Skeletal muscle satellite cell (primary cell): ENCODE measurements around the gene ACR. TPM values are rescaled to one million over a fixed set of nuclear protein-coding genes. Genes with fewer than 3 reads are reported as not detected.
A peak's percentile ranks its signal among the peaks of the same experiment; 100 is the strongest.

ENCODE experiments used
- H3K27me3 ChIP-seq: 2 replicates; pipeline ENCODE4 v1.7.0; 2013; ENCODE audit warnings: low read length; ENCODE audit not compliant: control insufficient read depth, insufficient read depth
- H3K36me3 ChIP-seq: 2 replicates; pipeline ENCODE4 v1.7.0; 2013; ENCODE audit warnings: mild to moderate bottlenecking, control low read depth, low read length; ENCODE audit not compliant: insufficient read depth
- H3K4me1 ChIP-seq: 2 replicates; pipeline ENCODE4 v1.7.0; 2013; ENCODE audit warnings: low read length; ENCODE audit not compliant: control insufficient read depth, insufficient read depth
- H3K4me2 ChIP-seq: 2 replicates; pipeline ENCODE4 v1.7.0; 2013; ENCODE audit warnings: mild to moderate bottlenecking, low read length
- H3K4me3 ChIP-seq: 2 replicates; pipeline ENCODE4 v1.7.0; 2013; ENCODE audit warnings: low read length
- H3K9ac ChIP-seq: 2 replicates; pipeline ENCODE4 v1.7.0; 2013; ENCODE audit warnings: mild to moderate bottlenecking, low read depth, low read length, moderate library complexity
- H3K9me3 ChIP-seq: replicated peaks from 2 replicates; pipeline ENCODE4 v1.7.0; 2013; ENCODE audit warnings: mild to moderate bottlenecking, control low read depth, low read length
- total RNA-seq: library from RNA; depleted of rRNA; stranded (reverse); fragments of >200 nt; gene quantifications from 2 replicates; pipeline ENCODE4 v1.2.3, GENCODE V29; 2012; rRNA removed

Gene ACR
- total RNA-seq: not detected in 2 replicates

DNA sequence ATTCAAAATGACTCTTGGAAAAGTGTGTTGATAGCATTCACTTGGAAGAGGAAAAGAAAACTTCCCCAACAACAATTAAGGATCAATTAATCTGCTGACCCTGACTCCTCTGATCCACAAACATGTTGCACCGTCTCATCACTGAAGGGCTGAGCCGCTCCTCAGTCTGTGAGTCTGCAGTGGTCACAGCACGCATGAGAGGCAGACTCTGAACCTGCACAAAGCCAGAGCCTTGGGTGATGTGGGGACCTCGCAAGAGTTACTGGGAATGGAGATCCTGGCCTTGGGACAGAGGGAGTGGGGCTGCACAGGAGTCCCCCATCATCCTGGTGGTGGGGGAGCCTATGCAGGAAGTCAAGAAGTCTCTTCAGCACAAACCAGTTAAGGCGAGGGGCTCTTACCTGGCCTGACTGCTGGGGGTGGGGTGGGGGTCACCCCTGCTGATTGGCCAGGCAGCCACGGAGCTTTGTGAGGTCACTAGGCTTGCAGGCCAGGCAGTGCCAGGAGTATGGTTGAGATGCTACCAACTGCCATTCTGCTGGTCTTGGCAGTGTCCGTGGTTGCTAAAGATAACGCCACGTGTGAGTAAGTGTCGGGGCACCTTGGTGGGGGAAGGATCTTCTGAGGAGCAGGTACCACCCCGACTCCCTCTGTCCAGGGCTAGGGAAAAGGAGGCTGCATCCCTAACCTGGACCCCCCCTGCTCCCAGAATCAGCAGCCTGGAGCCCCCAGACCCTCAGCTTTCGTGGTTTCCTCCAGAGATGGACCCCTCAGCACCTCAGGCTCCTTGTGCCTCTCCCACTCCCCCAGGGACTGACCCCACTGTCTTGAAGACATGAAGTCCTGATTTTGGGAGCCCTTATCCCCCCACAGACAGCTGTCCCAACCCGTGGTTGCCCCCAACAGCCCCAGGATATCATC is at the start of gene ACR:
TSS of gene ACR (plus strand) at position 477 of the 921 bp plus-strand sequence. CDS start at position 509, 32 bp downstream.
- H3K4me1 ChIP-seq: peaks cover 6% of the 10 kb centered on the region
- H3K36me3 ChIP-seq: no peaks in the 10 kb centered on the region
- H3K9ac ChIP-seq: no peak within 1 kb of the TSS
- H3K27me3 ChIP-seq: peaks cover 53% of the 10 kb centered on the region
- H3K4me2 ChIP-seq: no peak within 1 kb of the TSS
- no peaks in the 10 kb centered on the region for H3K9me3 ChIP-seq
- no peak within 1 kb of the TSS for H3K4me3 ChIP-seq

DNA sequence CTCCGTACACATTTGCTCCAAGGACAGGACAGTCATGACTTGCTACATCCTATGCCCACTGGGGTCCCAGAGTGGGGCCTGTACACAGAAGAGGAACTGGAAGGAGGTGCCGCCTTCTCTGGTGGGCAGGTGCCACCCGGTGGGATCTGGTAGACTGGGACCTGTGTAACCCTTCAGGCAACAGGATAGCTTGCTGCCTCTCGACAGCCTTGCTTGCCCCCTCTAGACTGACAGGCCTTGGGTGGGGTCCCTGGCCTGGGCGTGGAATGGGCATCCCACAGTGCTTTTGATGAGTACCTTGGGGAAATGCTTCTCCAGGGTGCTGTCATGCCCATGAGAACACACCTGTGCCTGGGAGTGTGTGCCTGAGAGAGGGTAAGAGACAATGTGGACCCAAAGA is 49.6 kb upstream of the ACR start:
- Histone ChIP-seq H3K9me3 (no peaks in the 10 kb centered on the region), H3K4me3 (no peak overlapping the region), H3K27me3 (peaks cover 12% of the 10 kb centered on the region), H3K9ac (no peak overlapping the region), H3K4me2 (no peak overlapping the region), H3K4me1 (peaks cover 3% of the 10 kb centered on the region), H3K36me3 (no peaks in the 10 kb centered on the region)

GRCh38 chr22:50691521-50691920 is 46.5 kb upstream of the ACR start:
- H3K36me3 ChIP-seq: no peaks in the 10 kb centered on the region

DNA sequence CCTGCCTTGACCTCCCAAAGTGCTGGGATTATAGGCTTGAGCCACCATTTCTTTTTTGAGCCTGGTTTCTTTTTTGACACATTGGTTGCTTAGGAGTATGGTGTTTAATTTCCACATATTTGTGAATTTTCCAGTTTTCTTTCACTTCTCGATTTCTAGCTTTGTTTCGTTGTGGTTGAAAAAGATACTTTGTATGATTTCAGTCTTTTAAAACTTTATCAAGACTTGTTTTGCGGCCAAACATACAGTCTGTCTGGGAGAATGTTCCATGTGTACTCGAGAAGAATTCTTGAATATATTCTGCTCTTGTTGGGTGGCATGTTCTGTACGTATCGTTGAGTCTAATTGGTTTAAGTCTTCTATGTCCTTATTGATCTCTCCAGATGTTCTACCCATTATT is 44.5 kb upstream of the ACR start:
- H3K4me2 ChIP-seq: no peak overlapping the region
- peaks cover 7% of the 10 kb centered on the region for H3K27me3 ChIP-seq
- H3K36me3 ChIP-seq: no peaks in the 10 kb centered on the region
- H3K9ac ChIP-seq: no peak overlapping the region
- no peak overlapping the region for H3K4me3 ChIP-seq
- peaks cover 11% of the 10 kb centered on the region for H3K4me1 ChIP-seq
- no peaks in the 10 kb centered on the region for H3K9me3 ChIP-seq

More at GRCh38 chr22:50691521-50691920, 46.5 kb upstream of the ACR start:
- Histone ChIP-seq H3K9ac (no peak overlapping the region), H3K4me2 (no peak overlapping the region), H3K4me1 (peaks cover under 1% of the 10 kb centered on the region), H3K27me3 (peaks cover 12% of the 10 kb centered on the region), H3K4me3 (no peak overlapping the region), H3K9me3 (no peaks in the 10 kb centered on the region)

- H3K4me3 ChIP-seq: no peak overlapping the region
- H3K4me2 ChIP-seq: no peak overlapping the region
- H3K9me3 ChIP-seq: no peaks in the 10 kb centered on the region
- H3K4me1 ChIP-seq: peaks cover 11% of the 10 kb centered on the region
- H3K27me3 ChIP-seq: peaks cover 7% of the 10 kb centered on the region
- H3K9ac ChIP-seq: no peak overlapping the region
- no peaks in the 10 kb centered on the region for H3K36me3 ChIP-seq
These were observed 43.9 kb upstream of the ACR start for GRCh38 chr22:50694099-50694605.

DNA sequence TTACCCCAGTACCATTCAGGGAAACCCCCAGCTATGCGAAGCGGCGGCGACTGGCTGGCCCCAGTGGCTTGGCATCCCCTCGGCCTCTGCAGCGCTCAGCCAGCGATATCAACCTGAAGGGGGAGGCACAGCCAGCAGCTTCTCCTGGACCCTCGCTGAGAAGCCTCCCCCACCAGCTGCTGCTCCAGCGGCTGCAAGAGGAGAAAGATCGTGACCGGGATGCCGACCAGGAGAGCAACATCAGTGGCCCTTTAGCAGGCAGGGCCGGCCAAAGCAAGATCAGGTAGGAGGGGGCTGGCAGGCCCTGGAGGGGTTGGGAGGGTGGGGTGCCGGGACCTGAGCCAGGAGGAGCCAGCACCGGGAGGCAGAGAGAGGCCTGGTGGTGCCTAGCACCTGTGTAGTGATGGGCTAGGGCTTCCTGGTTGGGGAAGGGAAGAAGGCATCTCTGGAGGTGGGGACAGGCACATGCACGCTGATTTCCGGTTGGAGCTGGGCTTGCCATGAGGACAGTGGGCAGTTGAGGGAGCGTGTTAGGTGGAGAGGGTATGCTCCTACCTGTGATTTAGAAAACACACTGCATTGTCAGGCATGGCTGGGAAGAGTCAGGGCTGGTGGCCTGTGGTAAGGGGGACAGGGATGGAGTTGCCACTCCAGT is 43.1 kb upstream of the ACR start:
- H3K4me3 ChIP-seq: no peak overlapping the region
- no peaks in the 10 kb centered on the region for H3K9me3 ChIP-seq
- H3K27me3 ChIP-seq: peaks cover 7% of the 10 kb centered on the region
- peaks cover 11% of the 10 kb centered on the region for H3K4me1 ChIP-seq
- H3K9ac ChIP-seq: no peak overlapping the region
- no peak overlapping the region for H3K4me2 ChIP-seq
- no peaks in the 10 kb centered on the region for H3K36me3 ChIP-seq

DNA sequence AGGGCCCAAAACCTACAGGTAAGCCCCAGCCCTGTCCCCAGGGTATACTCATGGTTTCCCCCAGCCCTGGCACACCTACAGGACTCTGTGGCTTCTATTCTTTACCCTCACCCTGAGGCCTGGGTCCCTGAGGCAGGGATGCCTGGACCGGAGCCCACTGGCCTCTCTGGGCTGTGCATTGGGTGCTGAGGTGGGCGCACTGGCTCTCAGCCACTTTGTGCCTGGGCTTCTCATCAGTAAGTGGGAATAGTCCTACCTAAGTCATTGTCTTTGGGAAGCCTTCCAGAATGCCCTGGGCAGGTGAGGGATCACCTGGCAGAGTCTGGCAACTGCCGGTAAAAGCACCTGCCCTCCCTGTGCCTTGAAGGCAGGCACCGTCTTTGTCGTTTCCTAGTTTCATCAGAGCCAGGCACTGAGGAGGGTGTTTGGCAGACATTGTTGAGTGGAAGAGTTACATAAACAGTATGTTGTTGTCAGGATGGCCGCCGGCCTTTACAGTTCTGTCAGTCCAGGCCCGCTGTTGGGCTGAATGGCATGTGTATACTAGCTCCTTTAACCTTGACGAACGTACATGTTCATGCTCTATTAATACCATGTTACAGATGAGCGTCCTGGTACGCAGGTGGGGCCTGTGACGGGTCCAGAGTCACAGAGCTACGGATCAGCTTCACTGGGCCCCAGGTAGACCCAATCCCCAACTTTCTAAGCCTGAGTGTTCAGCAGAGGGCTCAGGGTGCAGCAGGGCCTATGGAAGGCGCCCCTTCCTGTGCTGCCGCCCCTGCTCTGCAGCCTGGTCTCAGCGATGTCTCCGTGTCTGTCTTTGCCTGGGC is 42.4 kb upstream of the ACR start:
- H3K9ac ChIP-seq: no peak overlapping the region
- H3K4me2 ChIP-seq: no peak overlapping the region
- no peaks in the 10 kb centered on the region for H3K36me3 ChIP-seq
- H3K27me3 ChIP-seq: peaks cover 7% of the 10 kb centered on the region
- no peak overlapping the region for H3K4me3 ChIP-seq
- no peaks in the 10 kb centered on the region for H3K9me3 ChIP-seq
- H3K4me1 ChIP-seq: peaks cover 11% of the 10 kb centered on the region

DNA sequence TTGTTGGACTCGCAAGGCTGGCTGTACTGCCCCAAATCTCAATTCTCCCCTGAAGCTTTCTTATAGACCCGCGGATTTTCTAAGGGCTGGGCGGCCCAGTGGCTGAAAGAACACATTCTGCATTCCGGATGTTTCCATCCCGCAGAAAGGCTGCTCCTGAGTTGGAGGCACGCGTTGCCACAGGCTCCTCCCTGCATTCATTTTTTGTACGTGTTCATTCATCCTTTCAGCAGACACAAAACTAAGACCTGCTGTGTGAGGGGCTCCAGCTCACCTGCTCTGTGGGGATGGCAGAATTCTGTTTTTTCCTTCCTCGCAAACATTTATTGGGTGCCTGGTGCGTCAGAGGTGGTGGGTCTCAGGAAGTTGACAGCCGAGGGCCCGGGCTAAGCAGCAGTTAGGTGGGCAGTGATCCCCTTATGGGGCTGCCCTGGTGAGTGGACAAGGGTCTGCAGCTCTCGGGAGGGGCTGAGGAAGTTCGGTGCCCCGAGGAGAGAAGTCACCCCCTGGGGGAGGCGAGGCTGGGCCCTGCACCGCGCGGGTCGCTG is 41.7 kb upstream of the ACR start:
- H3K9ac ChIP-seq: no peak overlapping the region
- no peaks in the 10 kb centered on the region for H3K36me3 ChIP-seq
- peaks cover 11% of the 10 kb centered on the region for H3K4me1 ChIP-seq
- peaks cover 7% of the 10 kb centered on the region for H3K27me3 ChIP-seq
- no peaks in the 10 kb centered on the region for H3K9me3 ChIP-seq
- peak overlapping the region; percentile 54 for H3K4me3 ChIP-seq
- H3K4me2 ChIP-seq: peak overlapping the region; percentile 81

DNA sequence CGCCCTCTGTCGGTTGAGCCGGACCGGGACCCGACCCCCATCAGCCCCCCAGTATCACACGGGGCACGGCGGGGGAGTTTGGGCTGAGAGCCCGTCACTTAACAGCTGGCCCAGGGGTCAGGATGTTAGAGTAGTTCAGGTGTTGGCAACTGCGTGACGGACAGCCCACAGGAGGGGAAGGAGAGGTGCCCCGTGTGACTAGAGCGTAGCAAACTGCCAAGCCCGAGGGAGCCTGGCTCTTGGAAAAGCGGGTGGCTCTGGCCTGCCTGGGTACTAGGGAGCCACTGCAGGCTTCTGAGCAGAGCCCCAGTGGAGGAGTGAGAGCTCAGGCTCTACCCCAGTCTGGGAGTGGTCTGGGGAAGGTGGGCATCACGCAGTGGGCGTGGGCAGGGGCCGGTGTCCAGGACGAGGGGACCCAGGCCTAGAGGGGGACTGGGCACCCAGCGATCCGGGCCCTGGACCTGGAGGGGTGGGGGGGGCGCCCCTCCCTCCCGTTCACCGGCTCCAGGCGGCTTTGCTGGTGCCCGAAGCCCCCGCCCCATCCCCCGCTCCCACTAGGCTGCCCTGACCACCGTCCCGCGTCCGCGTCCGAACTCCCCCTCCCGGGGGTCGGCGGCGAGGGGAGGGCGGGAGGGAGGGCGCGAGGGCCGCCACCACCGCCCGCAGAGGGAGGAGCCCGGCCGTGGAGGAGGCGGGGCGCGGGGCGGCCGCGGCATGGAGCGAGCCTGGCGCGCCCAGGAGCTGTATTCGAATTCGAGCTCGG is 41.0 kb upstream of the ACR start:
- Histone ChIP-seq H3K4me3 (peak overlapping the region; percentile 66), H3K4me1 (peaks cover 11% of the 10 kb centered on the region), H3K9me3 (no peaks in the 10 kb centered on the region), H3K9ac (no peak overlapping the region), H3K36me3 (no peaks in the 10 kb centered on the region), H3K27me3 (peaks cover 7% of the 10 kb centered on the region), H3K4me2 (peak overlapping the region; percentile 81)

GRCh38 chr22:50697667-50698506 is 40.1 kb upstream of the ACR start:
- Histone ChIP-seq H3K9me3 (no peaks in the 10 kb centered on the region), H3K9ac (peak overlapping the region; percentile 48), H3K27me3 (peaks cover 7% of the 10 kb centered on the region), H3K4me2 (peak overlapping the region; percentile 91), H3K4me3 (peak overlapping the region; percentile 66), H3K4me1 (peaks cover 11% of the 10 kb centered on the region), H3K36me3 (no peaks in the 10 kb centered on the region)
